Hepatocyte (in vitro differentiated cells): ENCODE measurements around the gene NT5C2.
"Not testable (repeated sequence)": the region's sequence is repeated elsewhere in the genome, so short reads cannot be mapped to it uniquely, and the experiment has no call there.

Experiments
- EZH2 ChIP-seq: fragments of 200-600 bp; sonication (generic); IDR thresholded peaks from 2 replicates; pipeline ENCODE4 v1.6.1; 2016; ENCODE audit warnings: antibody characterized with exemption, mild to moderate bottlenecking, borderline replicate concordance
- EZH2phosphoT487 ChIP-seq: fragments of 200-600 bp; sonication (generic); IDR thresholded peaks from one replicate; pipeline ENCODE4 v1.6.1; 2018; ENCODE audit warnings: antibody characterized with exemption, mild to moderate bottlenecking, low read depth, moderate library complexity; ENCODE audit not compliant: unreplicated experiment, severe bottlenecking
- TF ChIP-seq, protein P1 (sequence below): fragments of 200-600 bp; sonication (generic); IDR thresholded peaks from 2 replicates; pipeline ENCODE4 v1.5.1; 2016; ENCODE audit warnings: antibody characterized with exemption, mild to moderate bottlenecking; ENCODE audit not compliant: poor library complexity

DNA sequence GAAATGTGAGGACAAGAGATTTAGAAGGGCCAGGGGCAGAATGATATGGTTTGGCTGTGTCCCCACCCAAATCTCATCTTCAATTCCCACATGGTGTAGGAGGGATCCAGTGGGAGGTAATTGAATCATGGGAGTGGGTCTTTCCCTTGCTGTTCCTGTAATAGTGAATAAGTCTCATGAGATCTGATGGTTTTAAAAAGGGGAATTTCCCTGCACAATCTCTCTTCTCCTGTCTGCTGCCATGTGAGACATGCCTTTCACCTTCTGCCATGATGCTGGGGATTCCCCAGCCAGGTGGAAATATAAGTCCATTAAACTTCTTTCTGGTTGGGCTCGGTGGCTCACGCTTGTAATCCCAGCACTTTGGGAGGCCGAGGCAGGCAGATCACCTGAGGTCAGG lies 57.9 kb downstream of the NT5C2 start:
- TF ChIP-seq EZH2, EZH2phosphoT487: not testable (repeated sequence)
- TF ChIP-seq, protein P1, sequence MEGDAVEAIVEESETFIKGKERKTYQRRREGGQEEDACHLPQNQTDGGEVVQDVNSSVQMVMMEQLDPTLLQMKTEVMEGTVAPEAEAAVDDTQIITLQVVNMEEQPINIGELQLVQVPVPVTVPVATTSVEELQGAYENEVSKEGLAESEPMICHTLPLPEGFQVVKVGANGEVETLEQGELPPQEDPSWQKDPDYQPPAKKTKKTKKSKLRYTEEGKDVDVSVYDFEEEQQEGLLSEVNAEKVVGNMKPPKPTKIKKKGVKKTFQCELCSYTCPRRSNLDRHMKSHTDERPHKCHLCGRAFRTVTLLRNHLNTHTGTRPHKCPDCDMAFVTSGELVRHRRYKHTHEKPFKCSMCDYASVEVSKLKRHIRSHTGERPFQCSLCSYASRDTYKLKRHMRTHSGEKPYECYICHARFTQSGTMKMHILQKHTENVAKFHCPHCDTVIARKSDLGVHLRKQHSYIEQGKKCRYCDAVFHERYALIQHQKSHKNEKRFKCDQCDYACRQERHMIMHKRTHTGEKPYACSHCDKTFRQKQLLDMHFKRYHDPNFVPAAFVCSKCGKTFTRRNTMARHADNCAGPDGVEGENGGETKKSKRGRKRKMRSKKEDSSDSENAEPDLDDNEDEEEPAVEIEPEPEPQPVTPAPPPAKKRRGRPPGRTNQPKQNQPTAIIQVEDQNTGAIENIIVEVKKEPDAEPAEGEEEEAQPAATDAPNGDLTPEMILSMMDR, result not testable (repeated sequence)
